ENCODE measurements around the gene ANKRD27. TPM values are rescaled to one million over a fixed set of nuclear protein-coding genes. Genes with fewer than 3 reads are reported as not detected.
A peak's percentile ranks its signal among the peaks of the same experiment; 100 is the strongest.

The ANKRD27 gene
- total and polyA plus RNA-seq, 8 donors, result 19.7 to 35.7 (median 22.1) TPM

GRCh38 chr19:32570081-32570785 lies 104.7 kb downstream of the ANKRD27 start:
- H3K4me3 ChIP-seq, result no peak overlapping the region
- peak; percentile 36 to 40 for TF ChIP-seq CTCF (IDR thresholded peaks at IDR 0.05)
- DNase-seq (peak in 2 of 4 donors; percentile 46 to 68), ATAC-seq (peak; percentile 91)
- peaks cover 0 to 54% of the 10 kb centered on the region in 2 donors for H3K27me3 ChIP-seq
- intact Hi-C loops (cut with DNase I), result loop anchor here in 1 of 2 donors (10.0 kb wide), 1 partner anchor 225 kb away; the partner anchor contains the start of gene ZNF507
- no peaks in the 10 kb centered on the region for H3K9me3 ChIP-seq
- no peak overlapping the region for H3K27ac ChIP-seq
- H3K4me1 ChIP-seq, result no peaks in the 10 kb centered on the region
- H3K36me3 ChIP-seq, result no peaks in the 10 kb centered on the region

- H3K27ac ChIP-seq, result no peak overlapping the region
- ATAC-seq, result no peak
- DNase-seq, result no peak
- H3K4me3 ChIP-seq, result no peak overlapping the region
- H3K36me3 ChIP-seq, result no peaks in the 10 kb centered on the region
- no peak for TF ChIP-seq CTCF (IDR thresholded peaks at IDR 0.05)
- H3K4me1 ChIP-seq, result no peaks in the 10 kb centered on the region
- H3K27me3 ChIP-seq, result peaks cover 0 to 44% of the 10 kb centered on the region in 2 donors
- intact Hi-C loops (cut with DNase I), result no loop called here
- H3K9me3 ChIP-seq, result no peaks in the 10 kb centered on the region
These were observed 107.5 kb downstream of the ANKRD27 start for GRCh38 chr19:32567486-32567885.

GRCh38 chr19:32566246-32566830 lies 108.6 kb downstream of the ANKRD27 start:
- H3K27ac ChIP-seq, result no peak overlapping the region
- no peaks in the 10 kb centered on the region for H3K9me3 ChIP-seq
- TF ChIP-seq CTCF (IDR thresholded peaks at IDR 0.05), result no peak
- no peaks in the 10 kb centered on the region for H3K36me3 ChIP-seq
- intact Hi-C loops (cut with DNase I), result no loop called here
- DNase-seq (no peak), ATAC-seq (no peak)
- no peak overlapping the region for H3K4me3 ChIP-seq
- H3K4me1 ChIP-seq, result no peaks in the 10 kb centered on the region
- H3K27me3 ChIP-seq, result peaks cover 0 to 39% of the 10 kb centered on the region in 2 donors

- intact Hi-C loops (cut with DNase I), result no loop called here
- no peak for ATAC-seq
- Histone ChIP-seq H3K27me3 (peaks cover 0 to 18% of the 10 kb centered on the region in 2 donors), H3K4me3 (no peak overlapping the region), H3K27ac (no peak overlapping the region), H3K4me1 (no peaks in the 10 kb centered on the region), H3K36me3 (no peaks in the 10 kb centered on the region), H3K9me3 (no peaks in the 10 kb centered on the region)
- TF ChIP-seq CTCF (IDR thresholded peaks at IDR 0.05), result no peak
- DNase-seq, result no peak
These were observed 111.2 kb downstream of the ANKRD27 start for GRCh38 chr19:32563761-32564160.

- Histone ChIP-seq H3K27ac (no peak overlapping the region), H3K4me3 (no peak overlapping the region), H3K9me3 (no peaks in the 10 kb centered on the region), H3K36me3 (no peaks in the 10 kb centered on the region), H3K27me3 (peaks cover 0 to 6% of the 10 kb centered on the region in 2 donors), H3K4me1 (no peaks in the 10 kb centered on the region)
- no peak for TF ChIP-seq CTCF (IDR thresholded peaks at IDR 0.05)
- no peak for ATAC-seq
- no peak for DNase-seq
- intact Hi-C loops (cut with DNase I), result no loop called here
These were observed 116.3 kb downstream of the ANKRD27 start for GRCh38 chr19:32558607-32559228.

Measured in left lung (tissue), 10 donors.